C4-2B (cell line): Measurements from ENCODE around the gene SLC11A1.
A peak's percentile ranks its signal among the peaks of the same experiment; 100 is the strongest.

ENCODE experiments used
- H3K27ac ChIP-seq: fragments of 450-650 bp; 2 replicates; pipeline ENCODE4 v1.5.1; 2017
- ZFX ChIP-seq: fragments of 450-650 bp; IDR thresholded peaks from 2 replicates; pipeline ENCODE4 v1.6.1; 2017
- TF ChIP-seq, protein P1 (sequence below): fragments of 450-650 bp; conservative IDR thresholded peaks from 2 replicates; pipeline ENCODE4 v1.5.1; 2017; ENCODE audit warnings: mild to moderate bottlenecking

The SLC11A1 gene

DNA sequence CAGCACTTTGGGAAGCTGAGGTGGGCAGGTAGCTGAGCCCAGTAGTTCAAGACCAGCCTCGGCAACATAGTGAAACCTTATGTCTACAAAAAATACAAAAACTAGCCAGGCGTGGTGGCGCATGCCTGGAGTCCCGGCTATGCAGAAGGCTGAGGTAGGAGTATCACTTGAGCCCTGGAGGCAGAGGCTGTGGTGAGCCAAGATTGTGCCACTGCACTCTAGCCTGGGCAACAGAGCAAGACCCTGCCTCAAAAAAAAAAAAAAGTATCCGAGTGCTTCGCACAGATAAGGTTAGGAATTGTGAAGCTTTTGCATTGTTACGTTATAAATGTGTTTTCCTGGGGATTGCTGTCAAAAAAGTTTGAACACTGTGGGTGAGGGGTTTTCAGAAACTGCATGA, 21.7 kb downstream of the SLC11A1 start:
- no peak overlapping the region for H3K27ac ChIP-seq
- TF ChIP-seq ZFX, result no peak
- TF ChIP-seq, protein P1, sequence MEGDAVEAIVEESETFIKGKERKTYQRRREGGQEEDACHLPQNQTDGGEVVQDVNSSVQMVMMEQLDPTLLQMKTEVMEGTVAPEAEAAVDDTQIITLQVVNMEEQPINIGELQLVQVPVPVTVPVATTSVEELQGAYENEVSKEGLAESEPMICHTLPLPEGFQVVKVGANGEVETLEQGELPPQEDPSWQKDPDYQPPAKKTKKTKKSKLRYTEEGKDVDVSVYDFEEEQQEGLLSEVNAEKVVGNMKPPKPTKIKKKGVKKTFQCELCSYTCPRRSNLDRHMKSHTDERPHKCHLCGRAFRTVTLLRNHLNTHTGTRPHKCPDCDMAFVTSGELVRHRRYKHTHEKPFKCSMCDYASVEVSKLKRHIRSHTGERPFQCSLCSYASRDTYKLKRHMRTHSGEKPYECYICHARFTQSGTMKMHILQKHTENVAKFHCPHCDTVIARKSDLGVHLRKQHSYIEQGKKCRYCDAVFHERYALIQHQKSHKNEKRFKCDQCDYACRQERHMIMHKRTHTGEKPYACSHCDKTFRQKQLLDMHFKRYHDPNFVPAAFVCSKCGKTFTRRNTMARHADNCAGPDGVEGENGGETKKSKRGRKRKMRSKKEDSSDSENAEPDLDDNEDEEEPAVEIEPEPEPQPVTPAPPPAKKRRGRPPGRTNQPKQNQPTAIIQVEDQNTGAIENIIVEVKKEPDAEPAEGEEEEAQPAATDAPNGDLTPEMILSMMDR, result no peak

DNA sequence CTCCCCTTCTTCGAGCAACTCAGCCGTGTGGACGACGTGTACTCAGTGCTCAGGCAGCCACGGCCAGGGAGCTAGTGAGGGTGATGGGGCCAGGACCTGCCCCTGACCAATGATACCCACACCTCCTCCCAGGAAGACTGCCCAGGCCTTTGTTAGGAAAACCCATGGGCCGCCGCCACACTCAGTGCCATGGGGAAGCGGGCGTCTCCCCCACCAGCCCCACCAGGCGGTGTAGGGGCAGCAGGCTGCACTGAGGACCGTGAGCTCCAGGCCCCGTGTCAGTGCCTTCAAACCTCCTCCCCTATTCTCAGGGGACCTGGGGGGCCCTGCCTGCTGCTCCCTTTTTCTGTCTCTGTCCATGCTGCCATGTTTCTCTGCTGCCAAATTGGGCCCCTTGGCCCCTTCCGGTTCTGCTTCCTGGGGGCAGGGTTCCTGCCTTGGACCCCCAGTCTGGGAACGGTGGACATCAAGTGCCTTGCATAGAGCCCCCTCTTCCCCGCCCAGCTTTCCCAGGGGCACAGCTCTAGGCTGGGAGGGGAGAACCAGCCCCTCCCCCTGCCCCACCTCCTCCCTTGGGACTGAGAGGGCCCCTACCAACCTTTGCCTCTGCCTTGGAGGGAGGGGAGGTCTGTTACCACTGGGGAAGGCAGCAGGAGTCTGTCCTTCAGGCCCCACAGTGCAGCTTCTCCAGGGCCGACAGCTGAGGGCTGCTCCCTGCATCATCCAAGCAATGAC, 22.4 kb downstream of the SLC11A1 start:
- H3K27ac ChIP-seq, result peak overlapping the region; percentile 72
- TF ChIP-seq, protein P1, result no peak
- no peak for TF ChIP-seq ZFX

- peak overlapping the region; percentile 72 for H3K27ac ChIP-seq
- TF ChIP-seq, protein P1, result no peak
- no peak for TF ChIP-seq ZFX
Observed at GRCh38 chr2:218405086-218405745, 23.1 kb downstream of the SLC11A1 start.

DNA sequence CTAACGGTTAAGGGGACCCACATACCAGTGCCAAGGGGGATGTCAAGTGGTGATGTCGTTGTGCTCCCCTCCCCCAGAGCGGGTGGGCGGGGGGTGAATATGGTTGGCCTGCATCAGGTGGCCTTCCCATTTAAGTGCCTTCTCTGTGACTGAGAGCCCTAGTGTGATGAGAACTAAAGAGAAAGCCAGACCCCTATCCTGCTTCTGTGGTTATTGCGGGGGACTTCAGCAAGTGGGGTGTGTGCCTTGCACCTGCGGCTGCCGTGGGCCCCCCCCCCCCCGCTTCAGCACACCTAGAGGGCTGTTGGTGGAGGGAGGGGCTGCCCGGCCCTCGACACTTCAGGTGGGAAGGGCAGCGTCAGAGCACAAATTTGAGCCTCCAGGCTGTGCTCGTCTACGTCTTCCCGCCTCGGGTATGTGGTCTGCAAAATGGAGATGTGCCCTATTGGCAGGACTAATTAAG, 23.7 kb downstream of the SLC11A1 start:
- TF ChIP-seq, protein P1, result no peak
- no peak for TF ChIP-seq ZFX
- peak overlapping the region; percentile 72 for H3K27ac ChIP-seq

- TF ChIP-seq, protein P1, result peak; percentile 89
- TF ChIP-seq ZFX, result no peak
- peak overlapping the region; percentile 72 for H3K27ac ChIP-seq
Observed at GRCh38 chr2:218406209-218406948, 24.3 kb downstream of the SLC11A1 start.

GRCh38 chr2:218406949-218407618, 25.0 kb downstream of the SLC11A1 start:
- TF ChIP-seq, protein P1, result no peak; the same call in 1 of the 2 replicates
- no peak for TF ChIP-seq ZFX
- H3K27ac ChIP-seq, result peak overlapping the region; percentile 72
